BLaER1 treated with 17β-estradiol and CSF1 and Interleukin-3, amounts not matched to agents 10 nM and 100 nM (cell line): Measurements from ENCODE around the gene ENAH.

Experiments used
- H3K27ac ChIP-seq, 11 experiments: shearing (Covaris generic); formaldehyde crosslinking; 2 replicates each; pipeline ENCODE4 v1.8.1; 2022
- H3K27me3 ChIP-seq, 11 experiments: shearing (Covaris generic); formaldehyde crosslinking; 2 replicates each; pipeline ENCODE4 v1.8.1; 2022
- H3K36me3 ChIP-seq, 11 experiments: shearing (Covaris generic); formaldehyde crosslinking; 2 replicates each; pipeline ENCODE4 v1.8.1; 2022
- H3K4me1 ChIP-seq, 10 experiments: shearing (Covaris generic); formaldehyde crosslinking; 2 replicates each; pipeline ENCODE4 v1.8.1; 2022
- H3K4me2 ChIP-seq, 11 experiments: shearing (Covaris generic); formaldehyde crosslinking; 2 replicates each; pipeline ENCODE4 v1.8.1; 2022
- H3K4me3 ChIP-seq, 10 experiments: shearing (Covaris generic); formaldehyde crosslinking; 2 replicates each; pipeline ENCODE4 v1.8.1; 2022
- H3K9ac ChIP-seq, 11 experiments: shearing (Covaris generic); formaldehyde crosslinking; 2 replicates each; pipeline ENCODE4 v1.8.1; 2022
- H3K9me3 ChIP-seq, 11 experiments: shearing (Covaris generic); formaldehyde crosslinking; replicated peaks in 1 of 11; 2 replicates each; pipeline ENCODE4 v1.8.1; 2022
- H4K20me1 ChIP-seq, 11 experiments: shearing (Covaris generic); formaldehyde crosslinking; 2 replicates each; pipeline ENCODE4 v1.8.1; 2022
- Cebpa-rat ChIP-seq, 11 experiments: shearing (Covaris generic); IDR thresholded peaks; 2 replicates each; pipeline ENCODE4 v1.8.1; 2022

The ENAH gene

GRCh38 chr1:225596736-225597135 is 56.2 kb downstream of the ENAH start:
- Histone ChIP-seq H3K4me3 (no peak overlapping the region), H3K4me2 (no peak overlapping the region), H3K36me3 (peaks cover 4 to 32% (median 15%) of the 10 kb centered on the region in 11 experiments; a peak in 17 of 22 replicates), H3K27me3 (no peaks in the 10 kb centered on the region), H3K9me3 (peaks cover 21 to 31% (median 23%) of the 10 kb centered on the region in 11 experiments), H3K27ac (no peak overlapping the region), H4K20me1 (no peaks in the 10 kb centered on the region), H3K9ac (no peak overlapping the region), H3K4me1 (peaks cover 0 to 4% (median 0%) of the 10 kb centered on the region in 10 experiments; a peak in 5 of 20 replicates)
- no peak for TF ChIP-seq Cebpa-rat (IDR thresholded peaks at IDR 0.05)

DNA sequence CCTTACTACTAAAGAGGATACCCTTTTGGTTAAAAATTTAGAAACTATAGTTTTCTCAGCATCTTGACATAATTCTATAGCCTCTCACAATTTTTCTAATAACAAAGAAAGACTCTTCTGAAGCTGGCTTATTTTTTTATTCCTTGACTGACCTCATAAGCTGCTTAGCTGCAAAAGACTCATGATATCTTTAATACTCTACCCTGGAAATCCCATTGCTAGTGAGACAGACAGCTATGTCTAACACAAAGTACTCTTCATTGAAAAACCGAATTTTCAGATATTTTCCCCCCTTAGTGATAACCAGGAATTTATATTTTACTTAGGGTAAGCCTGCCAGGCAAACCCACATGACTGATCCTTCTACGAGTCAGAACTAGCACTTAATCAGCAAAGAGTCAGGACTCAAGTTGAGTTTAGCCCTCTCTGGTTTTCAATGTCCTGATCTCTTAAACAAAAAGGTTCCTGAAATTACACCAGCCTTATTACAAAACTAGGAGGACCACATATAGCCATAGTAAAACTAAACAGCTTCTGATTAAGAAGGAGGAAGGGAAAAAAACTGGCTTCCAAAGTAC is 56.9 kb downstream of the ENAH start:
- no peak for TF ChIP-seq Cebpa-rat (IDR thresholded peaks at IDR 0.05)
- Histone ChIP-seq H3K27me3 (no peaks in the 10 kb centered on the region), H3K4me2 (no peak overlapping the region), H3K27ac (no peak overlapping the region), H3K4me3 (no peak overlapping the region), H3K9me3 (peaks cover 16 to 25% (median 19%) of the 10 kb centered on the region in 11 experiments), H3K4me1 (peaks cover 0 to 8% (median 0%) of the 10 kb centered on the region in 10 experiments; a peak in 5 of 20 replicates), H4K20me1 (no peaks in the 10 kb centered on the region; a peak in 1 of 22 replicates), H3K9ac (no peak overlapping the region), H3K36me3 (peaks cover 4 to 28% (median 15%) of the 10 kb centered on the region in 11 experiments; a peak in 17 of 22 replicates)

DNA sequence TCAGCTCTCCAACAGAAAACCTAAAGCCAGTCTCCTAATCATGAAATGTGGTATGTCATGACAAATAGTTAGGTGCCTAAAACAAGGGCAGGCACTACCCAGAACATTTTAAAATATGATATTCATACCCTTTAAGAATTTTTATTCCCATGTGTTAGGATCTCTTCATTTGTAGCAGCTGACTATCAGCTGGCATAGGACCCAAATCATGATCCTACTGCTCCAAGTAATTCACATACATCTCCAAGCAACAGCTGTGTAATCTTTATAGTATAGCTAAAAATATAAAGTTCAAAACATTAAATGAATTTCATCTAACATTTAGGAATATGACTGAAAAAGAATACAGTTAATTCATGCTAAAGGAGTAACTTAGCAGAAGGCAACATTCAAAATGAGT is 57.5 kb downstream of the ENAH start:
- Histone ChIP-seq H3K9me3 (peaks cover 10 to 20% (median 13%) of the 10 kb centered on the region in 11 experiments), H4K20me1 (no peaks in the 10 kb centered on the region; a peak in 3 of 22 replicates), H3K4me1 (peaks cover 0 to 8% (median 0%) of the 10 kb centered on the region in 10 experiments; a peak in 5 of 20 replicates), H3K9ac (no peak overlapping the region), H3K36me3 (peaks cover 4 to 22% (median 14%) of the 10 kb centered on the region in 11 experiments; a peak in 17 of 22 replicates), H3K27ac (no peak overlapping the region), H3K4me2 (no peak overlapping the region), H3K4me3 (no peak overlapping the region), H3K27me3 (no peaks in the 10 kb centered on the region)
- TF ChIP-seq Cebpa-rat (IDR thresholded peaks at IDR 0.05), result no peak

GRCh38 chr1:225593414-225593813 is 59.5 kb downstream of the ENAH start:
- peaks cover 0 to 6% (median 0%) of the 10 kb centered on the region in 11 experiments; a peak in 4 of 22 replicates for H4K20me1 ChIP-seq

GRCh38 chr1:225592362-225593025 is 60.4 kb downstream of the ENAH start:
- H3K9me3 ChIP-seq, result peaks cover 0 to 4% (median 0%) of the 10 kb centered on the region in 11 experiments; a peak in 4 of 22 replicates
- no peak overlapping the region for H3K27ac ChIP-seq
- H3K4me3 ChIP-seq, result no peak overlapping the region
- peak overlapping the region in 2 of 11 experiments; percentile 19 to 38; a peak in 1 of 22 replicates for H3K4me2 ChIP-seq
- H3K27me3 ChIP-seq, result no peaks in the 10 kb centered on the region
- peaks cover 0 to 8% (median 0%) of the 10 kb centered on the region in 10 experiments; a peak in 5 of 20 replicates for H3K4me1 ChIP-seq
- no peak overlapping the region for H3K9ac ChIP-seq
- no peak for TF ChIP-seq Cebpa-rat (IDR thresholded peaks at IDR 0.05)
- peaks cover 0 to 11% (median 0%) of the 10 kb centered on the region in 11 experiments; a peak in 5 of 22 replicates for H3K36me3 ChIP-seq
- H4K20me1 ChIP-seq, result peaks cover 0 to 10% (median 0%) of the 10 kb centered on the region in 11 experiments; a peak in 5 of 22 replicates

More at GRCh38 chr1:225593414-225593813, 59.5 kb downstream of the ENAH start:
- peaks cover 0 to 6% (median 0%) of the 10 kb centered on the region in 11 experiments; a peak in 3 of 22 replicates for H3K9me3 ChIP-seq
- H3K27me3 ChIP-seq, result no peaks in the 10 kb centered on the region
- H3K27ac ChIP-seq, result no peak overlapping the region
- TF ChIP-seq Cebpa-rat (IDR thresholded peaks at IDR 0.05), result no peak
- no peak overlapping the region for H3K4me3 ChIP-seq
- no peak overlapping the region for H3K4me2 ChIP-seq
- H3K9ac ChIP-seq, result no peak overlapping the region
- peaks cover 0 to 10% (median 3%) of the 10 kb centered on the region in 11 experiments; a peak in 5 of 22 replicates for H3K36me3 ChIP-seq
- H3K4me1 ChIP-seq, result peaks cover 0 to 8% (median 0%) of the 10 kb centered on the region in 10 experiments; a peak in 5 of 20 replicates

DNA sequence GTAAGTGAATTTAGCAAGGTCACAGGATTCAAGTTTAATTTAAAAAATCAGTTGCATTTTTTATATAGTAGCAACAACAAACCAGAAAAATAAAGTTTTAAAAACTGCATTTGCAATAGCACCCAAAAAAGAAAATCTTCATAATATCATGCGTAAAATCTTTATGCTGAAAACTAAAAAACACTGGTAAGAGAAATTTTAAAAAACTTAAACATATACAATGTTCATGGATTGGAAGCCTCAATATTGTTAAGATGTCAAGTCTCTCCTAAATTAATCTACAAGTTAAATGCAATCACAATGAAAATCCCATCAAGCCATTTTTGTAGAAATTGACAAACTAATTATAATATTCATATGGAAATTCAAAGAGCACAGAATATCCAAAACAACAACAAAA is 65.6 kb downstream of the ENAH start:
- Histone ChIP-seq H3K36me3 (peaks cover 0 to 17% (median 9%) of the 10 kb centered on the region in 11 experiments; a peak in 3 of 22 replicates), H3K9me3 (peaks cover 0 to 8% (median 0%) of the 10 kb centered on the region in 11 experiments; a peak in 3 of 22 replicates), H3K4me1 (peaks cover 0 to 8% (median 0%) of the 10 kb centered on the region in 10 experiments; a peak in 5 of 20 replicates), H3K9ac (no peak overlapping the region), H3K27me3 (no peaks in the 10 kb centered on the region), H4K20me1 (peaks cover 0 to 19% (median 0%) of the 10 kb centered on the region in 11 experiments; a peak in 5 of 22 replicates), H3K4me3 (no peak overlapping the region), H3K27ac (no peak overlapping the region), H3K4me2 (no peak overlapping the region)
- TF ChIP-seq Cebpa-rat (IDR thresholded peaks at IDR 0.05), result no peak

DNA sequence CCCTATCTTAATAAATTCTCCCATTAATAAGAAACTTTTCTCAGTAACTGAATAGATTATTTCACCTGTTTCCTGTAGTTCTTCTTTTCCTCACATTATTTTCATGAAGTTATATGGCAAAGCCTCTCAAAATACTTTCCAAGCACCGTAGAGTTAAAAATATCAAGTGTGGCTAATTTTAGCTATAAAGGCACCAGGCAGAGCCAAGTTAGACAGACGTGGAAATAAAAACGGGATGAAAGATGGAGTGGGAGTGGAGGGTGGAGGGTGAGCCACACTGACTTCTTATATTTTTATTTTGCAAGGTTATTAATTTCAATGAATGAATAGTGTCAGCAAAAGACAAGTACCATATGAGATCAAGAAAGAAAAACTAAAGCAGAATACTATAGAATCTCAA is 71.7 kb downstream of the ENAH start:
- no peak overlapping the region for H3K9ac ChIP-seq
- H3K27ac ChIP-seq, result no peak overlapping the region
- H3K4me2 ChIP-seq, result peak overlapping the region in 1 of 11 experiments; percentile 0; a peak in 1 of 22 replicates
- peaks cover 0 to 39% (median 8%) of the 10 kb centered on the region in 11 experiments; a peak in 13 of 22 replicates for H4K20me1 ChIP-seq
- peaks cover 0 to 4% (median 0%) of the 10 kb centered on the region in 11 experiments; a peak in 1 of 22 replicates for H3K9me3 ChIP-seq
- no peak overlapping the region for H3K4me3 ChIP-seq
- H3K4me1 ChIP-seq, result peaks cover 0 to 34% (median 19%) of the 10 kb centered on the region in 10 experiments; a peak in 17 of 20 replicates
- H3K36me3 ChIP-seq, result peaks cover 0 to 19% (median 4%) of the 10 kb centered on the region in 11 experiments; a peak in 2 of 22 replicates
- H3K27me3 ChIP-seq, result no peaks in the 10 kb centered on the region
- TF ChIP-seq Cebpa-rat (IDR thresholded peaks at IDR 0.05), result no peak

GRCh38 chr1:225580238-225581099 is 72.5 kb downstream of the ENAH start:
- Histone ChIP-seq H3K27me3 (no peaks in the 10 kb centered on the region), H3K4me2 (peak overlapping the region in 1 of 11 experiments; percentile 0; a peak in 1 of 22 replicates), H3K4me3 (no peak overlapping the region), H3K4me1 (peaks cover 0 to 34% (median 19%) of the 10 kb centered on the region in 10 experiments; a peak in 17 of 20 replicates), H4K20me1 (peaks cover 0 to 34% (median 8%) of the 10 kb centered on the region in 11 experiments; a peak in 13 of 22 replicates), H3K36me3 (peaks cover 0 to 17% (median 0%) of the 10 kb centered on the region in 11 experiments; a peak in 2 of 22 replicates), H3K9me3 (peaks cover 0 to 4% (median 0%) of the 10 kb centered on the region in 11 experiments; a peak in 1 of 22 replicates), H3K9ac (no peak overlapping the region), H3K27ac (no peak overlapping the region)
- TF ChIP-seq Cebpa-rat (IDR thresholded peaks at IDR 0.05), result no peak
